ENCODE data around the gene CREB3L2. TPM values are rescaled to one million over a fixed set of nuclear protein-coding genes. Genes with fewer than 3 reads are reported as not detected.

Gene CREB3L2
- total RNA-seq, 1 donor from 2014 or later: 28.2 TPM

GRCh38 chr7:137925754-137926153 is 76.1 kb downstream of the CREB3L2 start:
- no peak for DNase-seq (ENCODE audit: low read depth)
- H3K27me3 ChIP-seq (ENCODE audit: control insufficient read depth, insufficient read depth, low read length): no peaks in the 10 kb centered on the region
- no peak for TF ChIP-seq CTCF (IDR thresholded peaks at IDR 0.05; ENCODE audit: insufficient read depth, low read length, poor library complexity, severe bottlenecking)
- H3K4me3 ChIP-seq (ENCODE audit: low read depth, low read length): no peak overlapping the region
- H3K36me3 ChIP-seq (ENCODE audit: control insufficient read depth, insufficient read depth, low read length): peaks cover 1% of the 10 kb centered on the region

GRCh38 chr7:137925091-137925490 is 76.8 kb downstream of the CREB3L2 start:
- no peak for DNase-seq (ENCODE audit: low read depth)
- TF ChIP-seq CTCF (IDR thresholded peaks at IDR 0.05; ENCODE audit: insufficient read depth, low read length, poor library complexity, severe bottlenecking): no peak
- Histone ChIP-seq H3K4me3 (ENCODE audit: low read depth, low read length) (no peak overlapping the region), H3K27me3 (ENCODE audit: control insufficient read depth, insufficient read depth, low read length) (no peaks in the 10 kb centered on the region), H3K36me3 (ENCODE audit: control insufficient read depth, insufficient read depth, low read length) (peaks cover 1% of the 10 kb centered on the region)

GRCh38 chr7:137923380-137923779 is 78.5 kb downstream of the CREB3L2 start:
- DNase-seq (ENCODE audit: low read depth): no peak
- H3K36me3 ChIP-seq (ENCODE audit: control insufficient read depth, insufficient read depth, low read length): peaks cover 1% of the 10 kb centered on the region
- no peak for TF ChIP-seq CTCF (IDR thresholded peaks at IDR 0.05; ENCODE audit: insufficient read depth, low read length, poor library complexity, severe bottlenecking)
- no peaks in the 10 kb centered on the region for H3K27me3 ChIP-seq (ENCODE audit: control insufficient read depth, insufficient read depth, low read length)
- no peak overlapping the region for H3K4me3 ChIP-seq (ENCODE audit: low read depth, low read length)

GRCh38 chr7:137920637-137921399 is 81.1 kb downstream of the CREB3L2 start:
- TF ChIP-seq CTCF (IDR thresholded peaks at IDR 0.05; ENCODE audit: insufficient read depth, low read length, poor library complexity, severe bottlenecking): no peak
- H3K27me3 ChIP-seq (ENCODE audit: control insufficient read depth, insufficient read depth, low read length): no peaks in the 10 kb centered on the region
- no peak for DNase-seq (ENCODE audit: low read depth)
- no peak overlapping the region for H3K4me3 ChIP-seq (ENCODE audit: low read depth, low read length)
- no peaks in the 10 kb centered on the region for H3K36me3 ChIP-seq (ENCODE audit: control insufficient read depth, insufficient read depth, low read length)

GRCh38 chr7:137919987-137920386 is 81.9 kb downstream of the CREB3L2 start:
- TF ChIP-seq CTCF (IDR thresholded peaks at IDR 0.05; ENCODE audit: insufficient read depth, low read length, poor library complexity, severe bottlenecking): no peak
- H3K36me3 ChIP-seq (ENCODE audit: control insufficient read depth, insufficient read depth, low read length): no peaks in the 10 kb centered on the region
- no peaks in the 10 kb centered on the region for H3K27me3 ChIP-seq (ENCODE audit: control insufficient read depth, insufficient read depth, low read length)
- H3K4me3 ChIP-seq (ENCODE audit: low read depth, low read length): no peak overlapping the region
- no peak for DNase-seq (ENCODE audit: low read depth)
